ENCODE data around the gene ETV5. TPM values are rescaled to one million over a fixed set of nuclear protein-coding genes. Genes with fewer than 3 reads are reported as not detected.

The ETV5 gene
- polyA plus RNA-seq, 2 of the 4 experiments (the other 2 are of a cell fraction) = 20.5 to 54.7 TPM

GRCh38 chr3:186107215-186108105 is 1.4 kb downstream of the ETV5 start:
- peak; percentile 22 to 56; a peak in 3 of 6 replicates for ATAC-seq

GRCh38 chr3:186105543-186105942 is 3.3 kb downstream of the ETV5 start:
- POLR2A ChIA-PET = no interaction called here
- DNase-seq (ENCODE audit: low read depth in 1 of 2, low spot score in 1 of 2) (no peak), FAIRE-seq (no peak), ATAC-seq (no peak)
- Histone ChIP-seq H3K9me3 (no peaks in the 10 kb centered on the region), H3K27ac (peak overlapping the region; percentile 90 to 94; a peak in 4 of 6 replicates), H3K4me2 (peak overlapping the region; percentile 96), H3K4me3 (no peak overlapping the region), H3K4me1 (peaks cover 52% of the 10 kb centered on the region)
- CTCF ChIA-PET = interaction anchor here (0.9 kb wide), 1 partner anchor 136 kb away, joined by 3 read pairs; no protein-coding TSS in a partner anchor
- TF ChIP-seq SREBF2 (IDR thresholded peaks at IDR 0.05) = no peak
- TF ChIP-seq EP300 (IDR thresholded peaks at IDR 0.05) = no peak
- TF ChIP-seq JUN (IDR thresholded peaks at IDR 0.05) = no peak
- TF ChIP-seq ATOH8 (CRISPR knock-in tag; IDR thresholded peaks at IDR 0.05; ENCODE audit: low read depth) = no peak
- TF ChIP-seq FOSB (CRISPR knock-in tag; IDR thresholded peaks at IDR 0.05) = no peak
- no peak for TF ChIP-seq RNF2 (IDR thresholded peaks at IDR 0.05; ENCODE audit: borderline replicate concordance, low read depth)
- TF ChIP-seq HEYL (CRISPR knock-in tag; IDR thresholded peaks at IDR 0.05) = no peak
- TF ChIP-seq RARB (CRISPR knock-in tag; IDR thresholded peaks at IDR 0.05) = no peak
- WGBS (ENCODE audit: missing lambda C conversion rate) = 78% methylated on average over 6 of the region's 6 CpGs

More at GRCh38 chr3:186107215-186108105, 1.4 kb downstream of the ETV5 start:
- peak overlapping the region; percentile 96 for H3K4me2 ChIP-seq
- peak overlapping the region; percentile 94 to 99 for H3K27ac ChIP-seq
- peak overlapping the region; percentile 87 for H3K4me3 ChIP-seq
- DNase-seq (ENCODE audit: low read depth in 1 of 2, low spot score in 1 of 2) = peak; percentile 54 to 63
- TF ChIP-seq HOXB13 (CRISPR knock-in tag; IDR thresholded peaks at IDR 0.05; ENCODE audit: low read depth) (no peak), ATOH8 (CRISPR knock-in tag; IDR thresholded peaks at IDR 0.05; ENCODE audit: low read depth) (no peak), RARB (CRISPR knock-in tag; IDR thresholded peaks at IDR 0.05) (no peak), USF2 (IDR thresholded peaks at IDR 0.05) (no peak), NFE2L2 (conservative IDR thresholded peaks at IDR 0.05; ENCODE audit: low read length) (no peak), MAX (IDR thresholded peaks at IDR 0.05) (no peak), KDM1A (IDR thresholded peaks at IDR 0.05; ENCODE audit: low read depth) (no peak), EP300 (IDR thresholded peaks at IDR 0.05) (no peak), TP53 (CRISPR knock-in tag; IDR thresholded peaks at IDR 0.05) (no peak)
- H3K9me3 ChIP-seq = no peaks in the 10 kb centered on the region
- H3K4me1 ChIP-seq = peaks cover 51% of the 10 kb centered on the region
- ChIA-PET POLR2A (interaction anchor here (1.0 to 2.5 kb wide), 3 partner anchors 9 to 463 kb away, joined by 3 to 29 read pairs (median 11); partner anchors contain the start of gene DNAJB11), CTCF (no interaction called here)
- under 1% methylated on average over 37 of the region's 45 CpGs for WGBS (ENCODE audit: missing lambda C conversion rate)
- FAIRE-seq = no peak

- no peak for FAIRE-seq
- H3K27ac ChIP-seq = peak overlapping the region; percentile 18 to 94; a peak in 3 of 6 replicates
- H3K9me3 ChIP-seq = no peaks in the 10 kb centered on the region
- peak overlapping the region; percentile 74; the same call in 2 of the 3 replicates for H3K4me2 ChIP-seq
- POLR2A ChIA-PET = no interaction called here
- WGBS (ENCODE audit: missing lambda C conversion rate) = 83% methylated on average over 4 of the region's 4 CpGs
- no peak overlapping the region for H3K4me3 ChIP-seq
- H3K4me1 ChIP-seq = peaks cover 65% of the 10 kb centered on the region
- no peak for ATAC-seq
- peak in 1 of 2 experiments; percentile 23 for DNase-seq (ENCODE audit: low read depth in 1 of 2, low spot score in 1 of 2)
- CTCF ChIA-PET = interaction anchor here (0.6 to 2.3 kb wide), 3 partner anchors 9 to 139 kb away, joined by 3 to 7 read pairs (median 4); no protein-coding TSS in a partner anchor
- no peak for TF ChIP-seq BHLHE40 (IDR thresholded peaks at IDR 0.05; ENCODE audit: low read depth, low read length)
- TF ChIP-seq NFE2L2 (conservative IDR thresholded peaks at IDR 0.05; ENCODE audit: low read length) = no peak
- no peak for TF ChIP-seq ZC3H11A (IDR thresholded peaks at IDR 0.05)
- no peak for TF ChIP-seq EP300 (IDR thresholded peaks at IDR 0.05)
- no peak for TF ChIP-seq USF2 (IDR thresholded peaks at IDR 0.05)
- no peak for TF ChIP-seq POLR2A (IDR thresholded peaks at IDR 0.05; ENCODE audit: low read length)
- TF ChIP-seq EHMT2 (IDR thresholded peaks at IDR 0.05; ENCODE audit: low read depth) = no peak
- TF ChIP-seq HOXB5 (CRISPR knock-in tag; IDR thresholded peaks at IDR 0.05) = no peak
- TF ChIP-seq TP53 (CRISPR knock-in tag; IDR thresholded peaks at IDR 0.05) = no peak
- no peak for TF ChIP-seq GATA3 (IDR thresholded peaks at IDR 0.05; ENCODE audit: borderline replicate concordance)
- TF ChIP-seq SREBF2 (IDR thresholded peaks at IDR 0.05) = no peak
- TF ChIP-seq ATOH8 (CRISPR knock-in tag; IDR thresholded peaks at IDR 0.05; ENCODE audit: low read depth) = no peak
- no peak for TF ChIP-seq JUN (IDR thresholded peaks at IDR 0.05)
- no peak for TF ChIP-seq KDM5A (IDR thresholded peaks at IDR 0.05)
- no peak for TF ChIP-seq PBX3 (IDR thresholded peaks at IDR 0.05)
- no peak for TF ChIP-seq TFCP2L1 (CRISPR knock-in tag; IDR thresholded peaks at IDR 0.05)
- TF ChIP-seq CHD2 (IDR thresholded peaks at IDR 0.05; ENCODE audit: low read length, partially characterized antibody) = no peak
- no peak for TF ChIP-seq BCL3 (IDR thresholded peaks at IDR 0.05)
Measured at GRCh38 chr3:186102687-186103086, 6.2 kb downstream of the ETV5 start.

All from A549 (cell line).